ENCODE results near the gene CLDND1. TPM values are rescaled to one million over a fixed set of nuclear protein-coding genes. Genes with fewer than 3 reads are reported as not detected.
A peak's percentile ranks its signal among the peaks of the same experiment; 100 is the strongest.

Gene CLDND1
- total RNA-seq, 1 donor: 98.0 TPM

DNA sequence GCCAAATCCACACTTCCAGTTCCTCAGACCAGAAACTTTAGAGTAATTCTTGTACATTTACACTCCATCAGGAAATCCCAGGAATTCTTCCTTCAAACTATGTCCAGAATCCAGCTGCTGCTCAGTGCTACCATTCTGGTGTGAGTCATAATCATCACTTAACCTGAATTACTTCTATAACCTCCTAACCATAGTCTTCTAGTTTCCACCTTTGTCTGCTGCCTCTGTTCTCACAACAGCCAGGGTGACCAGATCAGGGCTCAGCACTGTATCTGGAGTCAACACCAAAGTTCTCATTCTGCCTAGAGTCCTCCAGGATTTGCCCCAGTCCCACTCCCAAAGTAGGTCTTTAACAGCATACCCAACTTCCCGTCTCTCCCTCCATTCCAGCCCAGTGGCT, 3.4 kb downstream of the CLDND1 start:
- DNase-seq (ENCODE audit: low read depth): peak; percentile 1
- TF ChIP-seq, protein P1, sequence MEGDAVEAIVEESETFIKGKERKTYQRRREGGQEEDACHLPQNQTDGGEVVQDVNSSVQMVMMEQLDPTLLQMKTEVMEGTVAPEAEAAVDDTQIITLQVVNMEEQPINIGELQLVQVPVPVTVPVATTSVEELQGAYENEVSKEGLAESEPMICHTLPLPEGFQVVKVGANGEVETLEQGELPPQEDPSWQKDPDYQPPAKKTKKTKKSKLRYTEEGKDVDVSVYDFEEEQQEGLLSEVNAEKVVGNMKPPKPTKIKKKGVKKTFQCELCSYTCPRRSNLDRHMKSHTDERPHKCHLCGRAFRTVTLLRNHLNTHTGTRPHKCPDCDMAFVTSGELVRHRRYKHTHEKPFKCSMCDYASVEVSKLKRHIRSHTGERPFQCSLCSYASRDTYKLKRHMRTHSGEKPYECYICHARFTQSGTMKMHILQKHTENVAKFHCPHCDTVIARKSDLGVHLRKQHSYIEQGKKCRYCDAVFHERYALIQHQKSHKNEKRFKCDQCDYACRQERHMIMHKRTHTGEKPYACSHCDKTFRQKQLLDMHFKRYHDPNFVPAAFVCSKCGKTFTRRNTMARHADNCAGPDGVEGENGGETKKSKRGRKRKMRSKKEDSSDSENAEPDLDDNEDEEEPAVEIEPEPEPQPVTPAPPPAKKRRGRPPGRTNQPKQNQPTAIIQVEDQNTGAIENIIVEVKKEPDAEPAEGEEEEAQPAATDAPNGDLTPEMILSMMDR (IDR thresholded peaks at IDR 0.05; ENCODE audit: insufficient read depth, low read depth, low read length): no peak
- no peak overlapping the region for H3K4me3 ChIP-seq (ENCODE audit: low read depth, low read length)

DNA sequence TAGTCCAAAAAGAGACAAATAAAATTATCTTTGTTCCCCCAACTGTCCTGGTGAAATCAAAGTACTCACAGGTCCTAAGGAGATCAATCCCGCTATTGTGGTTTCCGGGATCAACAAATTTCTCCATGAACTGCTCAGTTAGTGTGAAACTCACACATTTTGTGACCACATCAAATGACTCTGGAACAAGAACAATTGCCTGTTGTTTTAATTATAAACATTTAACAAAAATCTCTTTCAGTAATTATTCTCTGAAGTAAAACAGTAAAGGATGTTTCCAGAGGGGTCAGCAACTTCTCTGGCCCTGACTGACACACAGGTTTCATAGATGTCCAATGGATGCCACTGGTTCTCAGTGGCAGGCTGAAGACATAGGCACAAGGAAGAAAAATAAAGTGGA, 3.9 kb downstream of the CLDND1 start:
- H3K4me3 ChIP-seq (ENCODE audit: low read depth, low read length): no peak overlapping the region
- no peak for DNase-seq (ENCODE audit: low read depth)
- TF ChIP-seq, protein P1 (IDR thresholded peaks at IDR 0.05; ENCODE audit: insufficient read depth, low read depth, low read length): no peak

DNA sequence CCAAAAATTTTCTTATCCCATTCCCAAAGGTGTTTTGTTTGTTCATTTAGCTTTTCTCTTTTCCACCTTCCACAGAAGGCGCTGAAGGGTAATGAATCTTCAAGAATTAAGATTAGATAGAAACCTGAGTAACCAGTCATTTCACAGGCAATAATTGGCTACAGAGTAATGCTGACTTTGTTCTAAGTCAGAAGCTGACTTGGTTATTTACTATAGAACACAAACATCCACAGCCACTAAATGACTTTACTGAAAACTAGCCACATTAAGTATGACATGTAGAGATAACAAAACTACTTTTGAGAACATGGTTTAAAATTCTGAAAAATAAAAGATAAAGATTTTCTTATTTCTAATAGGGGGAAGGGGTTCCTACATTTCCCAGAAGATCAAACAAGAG, 7.8 kb downstream of the CLDND1 start:
- no peak overlapping the region for H3K4me3 ChIP-seq (ENCODE audit: low read depth, low read length)
- TF ChIP-seq, protein P1 (IDR thresholded peaks at IDR 0.05; ENCODE audit: insufficient read depth, low read depth, low read length): no peak
- no peak for DNase-seq (ENCODE audit: low read depth)

DNA sequence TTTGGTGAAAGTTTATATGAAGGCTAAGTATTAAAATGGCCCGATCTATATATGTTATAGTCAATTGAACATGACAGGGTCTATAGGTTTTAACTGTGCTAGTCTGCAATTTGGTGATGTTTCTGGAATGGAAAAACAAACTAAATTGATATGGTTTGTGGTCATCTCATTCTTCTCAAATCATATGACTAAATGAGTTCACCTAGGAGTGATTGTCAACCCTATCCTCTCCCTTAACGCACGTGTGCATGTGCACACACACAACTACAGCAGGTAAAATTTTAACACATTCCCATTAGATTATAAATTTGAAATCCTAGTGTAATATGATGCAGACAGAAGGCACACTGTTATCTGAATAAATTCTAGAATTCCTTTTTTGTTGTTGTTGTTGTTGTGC, 9.0 kb downstream of the CLDND1 start:
- no peak overlapping the region for H3K4me3 ChIP-seq (ENCODE audit: low read depth, low read length)
- TF ChIP-seq, protein P1 (IDR thresholded peaks at IDR 0.05; ENCODE audit: insufficient read depth, low read depth, low read length): no peak
- no peak for DNase-seq (ENCODE audit: low read depth)

DNA sequence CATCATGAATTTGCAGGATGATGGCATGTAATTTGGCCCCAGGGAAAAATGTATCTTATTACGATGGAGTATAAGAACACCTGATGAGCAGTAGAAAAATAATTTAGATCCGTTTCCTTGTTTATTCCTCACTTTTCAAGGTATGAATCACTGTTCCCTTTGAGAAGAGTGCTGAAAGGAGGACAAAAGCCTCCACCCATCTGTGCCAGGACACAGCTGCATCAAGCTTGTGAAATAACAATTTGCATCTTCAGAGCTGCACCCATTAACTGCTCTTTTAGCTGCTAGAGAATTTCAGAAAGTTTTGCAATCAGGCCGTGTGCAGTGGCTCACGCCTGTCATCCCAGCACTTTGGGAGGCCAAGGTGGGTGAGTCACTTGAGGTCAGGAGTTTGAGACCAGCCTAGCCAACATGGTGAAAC, 9.6 kb downstream of the CLDND1 start:
- DNase-seq (ENCODE audit: low read depth): peak; percentile 84
- TF ChIP-seq, protein P1 (IDR thresholded peaks at IDR 0.05; ENCODE audit: insufficient read depth, low read depth, low read length): no peak
- no peak overlapping the region for H3K4me3 ChIP-seq (ENCODE audit: low read depth, low read length)

DNA sequence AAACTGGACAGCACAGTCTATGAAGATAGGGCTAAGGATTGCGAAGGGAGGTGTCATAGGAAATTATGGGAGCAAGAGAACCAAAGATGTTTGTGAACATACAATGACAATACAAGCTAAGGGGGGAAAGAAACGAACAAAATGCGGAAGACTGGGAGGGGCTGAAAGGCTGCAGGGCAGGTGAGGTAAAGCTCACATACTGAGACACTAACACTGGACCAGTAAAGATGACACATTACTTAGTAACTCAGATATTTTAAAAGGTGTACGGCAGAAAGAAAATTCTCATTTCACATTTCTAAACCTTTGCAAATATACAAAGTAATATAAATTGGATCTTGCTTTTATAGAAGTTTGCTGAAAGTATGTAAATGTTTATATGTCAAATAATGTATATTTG, 10.1 kb downstream of the CLDND1 start:
- DNase-seq (ENCODE audit: low read depth): no peak
- H3K4me3 ChIP-seq (ENCODE audit: low read depth, low read length): no peak overlapping the region
- TF ChIP-seq, protein P1 (IDR thresholded peaks at IDR 0.05; ENCODE audit: insufficient read depth, low read depth, low read length): no peak

DNA sequence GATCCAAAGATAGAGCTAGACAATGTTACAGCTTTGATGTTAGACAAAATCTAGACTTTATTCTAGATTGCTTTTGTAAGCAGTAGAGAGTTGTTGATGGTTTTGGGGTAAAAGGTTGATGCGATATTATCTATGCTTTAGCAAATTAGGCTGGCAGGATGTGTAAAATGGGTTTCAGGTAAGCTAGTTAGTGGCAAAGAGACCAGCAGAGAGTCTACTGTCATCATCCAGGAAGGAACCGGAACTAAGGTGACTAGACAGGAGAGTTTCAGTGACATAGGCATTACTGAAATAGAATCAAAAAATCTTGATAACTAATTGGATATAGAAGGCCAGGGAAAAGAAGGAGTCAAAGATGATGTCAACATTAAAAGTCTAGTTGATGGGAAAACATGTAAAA, 14.1 kb downstream of the CLDND1 start:
- TF ChIP-seq, protein P1 (IDR thresholded peaks at IDR 0.05; ENCODE audit: insufficient read depth, low read depth, low read length): no peak
- no peak for DNase-seq (ENCODE audit: low read depth)
- no peak overlapping the region for H3K4me3 ChIP-seq (ENCODE audit: low read depth, low read length)
